HG03378 (cell line): Measurements from ENCODE around the gene BOK.
A peak's percentile ranks its signal among the peaks of the same experiment; 100 is the strongest.

Experiments
- ATAC-seq: cut with Tn5 transposase; IDR thresholded peaks from one replicate; pipeline ENCODE4 v1.9.1; 2021; ENCODE audit warnings: mild to moderate bottlenecking, moderate library complexity; ENCODE audit not compliant: unreplicated experiment

BOK gene

DNA sequence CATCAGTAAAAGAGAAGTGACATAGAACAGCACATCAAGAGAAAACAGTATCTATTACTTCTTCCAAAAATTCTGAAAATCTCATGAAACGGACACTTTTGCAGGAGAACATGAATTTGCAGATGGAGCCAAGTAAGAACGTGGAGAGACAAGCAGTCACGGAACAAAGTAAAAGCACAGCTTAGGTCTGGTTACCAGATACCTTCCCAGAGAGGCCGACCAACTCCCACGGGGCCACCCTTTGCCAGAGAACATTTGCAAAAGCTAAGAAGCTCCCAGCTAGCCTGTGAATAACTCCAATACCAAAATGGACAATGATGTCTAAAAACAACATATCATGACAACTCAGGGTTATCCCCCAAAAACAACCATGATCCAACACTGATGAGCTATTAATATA is 39.5 kb downstream of the BOK start:
- no peak for ATAC-seq

DNA sequence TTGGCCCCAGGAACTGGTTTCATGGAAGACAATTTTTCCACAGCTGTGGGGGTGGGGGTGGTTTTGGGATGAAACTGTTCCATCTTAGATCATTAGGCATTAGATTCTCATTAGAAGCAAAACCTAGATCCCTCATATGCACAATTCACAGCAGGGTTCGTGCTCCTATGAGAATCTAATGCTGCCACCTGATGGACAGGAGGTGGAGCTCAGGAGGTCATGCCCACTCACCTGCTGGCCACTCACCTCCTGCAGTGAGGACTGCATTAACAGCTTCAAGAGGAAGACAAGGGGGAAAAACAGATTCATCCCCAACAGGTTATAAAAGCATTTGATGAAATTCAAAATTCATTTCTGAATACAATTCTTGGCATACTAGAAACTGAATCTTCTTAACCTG is 39.9 kb downstream of the BOK start:
- ATAC-seq = no peak

DNA sequence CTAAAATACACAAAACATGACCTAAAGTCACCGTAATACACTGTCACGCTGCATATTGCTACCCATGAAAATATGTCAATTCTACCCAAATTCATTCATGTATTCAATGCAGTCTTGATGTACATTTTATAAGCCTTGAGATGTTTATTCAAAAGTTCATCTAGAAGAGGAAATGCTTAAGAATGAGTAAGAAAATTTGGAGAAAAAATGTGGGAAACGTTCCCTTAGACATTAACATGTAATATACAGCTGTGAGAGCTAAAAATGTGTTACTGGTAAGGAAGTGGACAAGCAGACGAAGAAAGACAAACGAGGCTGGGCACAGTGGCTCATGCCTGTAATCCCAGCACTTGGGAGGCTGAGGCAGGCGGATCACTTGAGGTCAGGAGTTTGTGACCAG is 41.1 kb downstream of the BOK start:
- ATAC-seq = no peak

DNA sequence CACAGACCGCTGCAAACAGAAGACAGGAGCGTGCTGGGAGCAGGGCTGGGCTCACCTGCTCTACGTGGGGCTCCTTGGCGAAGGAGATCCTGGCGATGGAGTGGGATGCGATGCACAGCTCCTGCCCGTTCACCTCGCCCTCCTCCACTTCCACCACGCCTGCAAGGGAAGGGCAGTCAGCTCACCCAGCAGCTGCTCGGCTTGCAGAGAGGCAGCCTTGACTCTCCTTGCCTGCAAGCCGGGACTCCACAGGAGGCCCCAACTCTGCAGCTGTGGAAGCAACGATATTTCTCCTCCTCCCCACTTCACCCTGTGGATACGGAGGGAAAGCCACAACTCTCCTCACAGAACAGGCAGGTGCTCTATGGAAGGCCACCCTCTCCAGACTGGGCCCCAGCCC is 43.3 kb downstream of the BOK start:
- ATAC-seq = no peak

DNA sequence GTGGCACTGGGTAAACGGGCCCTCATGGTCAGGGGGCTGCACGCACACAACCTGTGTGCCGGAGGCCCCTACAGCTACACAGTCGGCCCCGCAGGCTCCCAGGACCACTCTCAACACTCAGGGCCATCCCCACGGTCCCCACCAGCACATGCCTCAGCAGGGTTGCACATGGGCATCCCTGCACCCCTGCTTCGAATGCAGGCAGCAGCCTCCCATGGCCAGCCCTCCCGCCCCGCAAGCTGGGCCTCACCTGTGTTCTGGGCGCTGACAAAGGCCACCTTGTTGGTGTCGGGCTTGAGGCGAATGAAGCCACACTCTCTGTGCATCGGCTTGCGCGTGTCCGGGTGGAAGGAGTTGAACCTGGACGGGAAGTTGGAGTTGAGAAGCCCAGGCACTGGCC is 44.2 kb downstream of the BOK start:
- ATAC-seq = no peak

DNA sequence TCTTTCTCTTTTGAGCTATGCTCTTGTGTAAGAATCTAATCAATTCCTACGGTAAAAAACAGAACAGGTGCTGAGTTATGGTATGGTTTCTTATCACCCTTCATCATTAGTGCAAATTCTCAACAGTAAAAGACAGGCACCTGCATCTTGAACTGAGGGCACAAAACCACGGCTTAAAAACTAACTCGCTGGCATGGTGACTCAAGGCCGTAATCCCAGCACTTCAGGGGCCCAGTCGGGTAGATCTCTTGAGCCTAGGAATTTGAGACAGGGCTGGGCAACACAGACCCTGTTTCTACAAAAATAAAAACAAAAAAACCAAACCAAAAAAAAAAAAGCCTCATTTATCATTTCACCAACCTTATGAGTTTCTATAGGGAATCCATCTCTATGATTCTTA is 45.1 kb downstream of the BOK start:
- no peak for ATAC-seq

DNA sequence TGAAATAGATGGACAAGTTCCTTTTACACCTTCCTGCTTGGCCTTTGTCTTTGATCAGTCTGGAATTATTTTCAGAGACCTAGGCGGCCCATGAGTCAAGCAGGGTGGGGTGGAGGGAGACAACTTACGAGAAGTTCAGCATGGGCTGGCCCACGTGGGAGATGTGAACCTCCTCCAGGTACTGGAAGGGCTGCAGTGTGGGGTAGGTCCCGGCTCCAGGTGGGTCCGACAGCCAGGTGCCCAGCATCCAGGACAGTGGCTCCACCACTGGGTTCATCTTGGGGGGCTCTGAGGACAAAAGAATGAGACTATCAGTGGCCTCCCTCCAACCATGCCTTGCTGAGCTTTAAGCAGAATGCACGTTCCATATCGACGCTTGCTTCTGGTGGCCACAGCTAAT is 47.6 kb downstream of the BOK start:
- ATAC-seq = no peak

DNA sequence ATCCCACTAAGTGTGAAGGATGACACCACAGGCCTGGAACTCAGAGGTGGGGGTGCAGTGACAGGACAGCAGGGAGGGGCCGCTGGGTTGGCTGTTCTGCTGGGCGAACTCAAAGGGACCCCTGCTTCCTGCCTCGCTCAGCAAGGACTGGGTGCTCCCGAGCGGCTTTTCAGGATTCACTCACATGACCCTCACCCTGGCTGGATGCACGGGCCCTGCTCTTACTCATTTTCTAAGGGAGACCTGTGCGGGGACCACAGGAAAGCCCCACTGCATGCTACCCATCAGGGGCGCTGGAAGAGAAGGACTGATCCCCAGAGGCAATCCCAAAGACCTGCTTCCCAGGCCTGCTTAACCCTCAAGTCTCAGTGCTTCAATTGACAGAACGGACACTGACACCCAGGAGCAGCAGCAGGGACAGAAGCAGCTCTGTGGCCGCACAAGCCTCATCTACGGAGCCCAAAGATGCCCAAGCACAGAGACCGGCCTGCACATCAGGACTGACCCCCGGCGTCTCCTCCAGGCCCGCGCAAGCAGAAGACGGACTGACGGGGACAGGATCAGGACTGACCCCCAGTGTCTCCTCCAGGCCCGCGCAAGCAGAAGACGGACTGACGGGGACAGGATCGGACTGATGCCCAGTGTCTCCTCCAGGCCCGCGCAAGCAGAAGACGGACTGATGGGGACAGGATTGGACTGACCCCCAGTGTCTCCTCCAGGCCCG is 48.8 kb downstream of the BOK start:
- ATAC-seq = no peak

DNA sequence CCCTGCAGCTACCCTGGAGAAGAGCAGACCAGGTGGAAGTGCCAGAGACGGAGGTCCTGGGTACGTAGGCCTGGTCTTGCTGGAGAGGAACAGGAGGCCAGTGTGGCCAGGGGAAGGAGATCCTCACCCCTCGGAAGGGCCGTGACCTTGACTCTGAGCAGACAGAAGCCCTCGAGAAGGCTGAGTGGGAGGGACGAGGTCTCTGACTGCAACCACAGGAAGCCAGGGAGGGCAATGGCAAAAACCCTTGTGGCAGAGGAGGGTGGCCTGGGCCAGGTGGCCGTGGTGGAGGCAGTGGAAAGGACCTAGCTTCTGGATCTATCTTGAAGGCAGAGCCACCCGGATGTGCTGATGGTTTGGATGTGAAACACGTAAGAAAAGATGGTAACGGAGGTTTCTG is 50.3 kb downstream of the BOK start:
- ATAC-seq = no peak

DNA sequence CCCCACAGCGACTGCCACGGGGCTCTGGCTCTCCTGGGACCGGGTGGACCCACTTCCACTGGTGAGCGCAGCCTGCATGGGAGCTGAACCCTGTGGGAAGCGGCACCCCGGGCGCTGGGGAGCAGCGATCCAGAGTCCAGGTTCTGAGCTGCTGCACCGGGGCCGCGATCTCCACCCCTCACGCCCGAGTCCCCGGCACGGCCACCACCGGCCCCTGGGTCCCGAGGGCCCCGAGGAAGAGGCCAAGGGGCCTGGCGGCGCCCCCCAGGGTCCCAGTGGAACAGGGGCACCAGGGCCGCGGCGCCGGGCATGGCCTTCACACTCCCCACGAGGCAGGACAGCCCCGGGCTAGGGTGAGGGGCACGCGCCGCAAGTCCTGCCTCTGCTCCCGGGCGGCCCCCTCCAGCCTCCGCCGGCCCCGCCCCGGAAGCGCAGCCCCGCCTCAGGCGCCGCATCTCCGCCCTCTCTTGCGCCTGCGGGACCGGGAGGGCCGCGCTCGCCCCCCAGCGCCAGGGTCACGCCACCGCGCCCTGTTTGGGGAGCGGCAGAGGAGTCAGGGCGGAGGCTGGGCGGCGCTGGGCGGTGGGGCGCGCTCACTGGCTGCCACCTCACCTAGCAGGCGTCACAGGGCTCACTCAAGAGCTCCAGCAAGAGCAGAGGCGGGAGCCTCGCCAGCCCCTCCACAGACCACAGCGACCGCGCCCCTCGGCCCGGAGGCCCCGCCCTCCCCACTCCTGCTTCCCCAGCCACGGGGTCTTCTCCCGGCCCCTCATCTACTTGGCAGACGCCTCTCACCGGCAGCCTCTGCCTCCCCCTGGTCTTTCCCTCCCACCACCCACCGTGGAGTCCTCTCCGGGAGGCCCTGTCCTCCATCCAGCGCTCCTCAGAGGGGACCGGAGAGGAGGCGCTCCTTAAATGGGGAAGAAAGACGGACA is 51.6 kb downstream of the BOK start:
- ATAC-seq = peak; percentile 69

DNA sequence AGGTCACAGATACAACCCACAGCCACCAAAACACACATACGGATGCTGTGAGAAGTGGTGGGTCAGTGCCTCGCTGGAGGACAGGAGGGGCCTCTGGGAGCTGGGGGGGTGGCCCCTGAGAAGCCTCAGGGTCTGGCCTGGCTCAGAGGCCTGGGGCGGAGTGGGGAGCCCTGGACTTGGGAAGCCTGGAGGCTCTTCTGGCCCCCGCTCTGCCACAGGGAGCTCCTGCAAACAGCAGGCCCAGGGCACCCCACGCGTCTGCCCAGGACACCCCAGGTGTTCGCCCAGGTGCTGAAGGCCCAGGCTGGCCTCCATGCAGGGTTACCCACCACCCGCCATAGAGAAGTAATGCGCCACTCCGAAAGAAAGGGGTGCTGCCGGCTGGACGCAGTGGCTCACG is 52.5 kb downstream of the BOK start:
- ATAC-seq = no peak

DNA sequence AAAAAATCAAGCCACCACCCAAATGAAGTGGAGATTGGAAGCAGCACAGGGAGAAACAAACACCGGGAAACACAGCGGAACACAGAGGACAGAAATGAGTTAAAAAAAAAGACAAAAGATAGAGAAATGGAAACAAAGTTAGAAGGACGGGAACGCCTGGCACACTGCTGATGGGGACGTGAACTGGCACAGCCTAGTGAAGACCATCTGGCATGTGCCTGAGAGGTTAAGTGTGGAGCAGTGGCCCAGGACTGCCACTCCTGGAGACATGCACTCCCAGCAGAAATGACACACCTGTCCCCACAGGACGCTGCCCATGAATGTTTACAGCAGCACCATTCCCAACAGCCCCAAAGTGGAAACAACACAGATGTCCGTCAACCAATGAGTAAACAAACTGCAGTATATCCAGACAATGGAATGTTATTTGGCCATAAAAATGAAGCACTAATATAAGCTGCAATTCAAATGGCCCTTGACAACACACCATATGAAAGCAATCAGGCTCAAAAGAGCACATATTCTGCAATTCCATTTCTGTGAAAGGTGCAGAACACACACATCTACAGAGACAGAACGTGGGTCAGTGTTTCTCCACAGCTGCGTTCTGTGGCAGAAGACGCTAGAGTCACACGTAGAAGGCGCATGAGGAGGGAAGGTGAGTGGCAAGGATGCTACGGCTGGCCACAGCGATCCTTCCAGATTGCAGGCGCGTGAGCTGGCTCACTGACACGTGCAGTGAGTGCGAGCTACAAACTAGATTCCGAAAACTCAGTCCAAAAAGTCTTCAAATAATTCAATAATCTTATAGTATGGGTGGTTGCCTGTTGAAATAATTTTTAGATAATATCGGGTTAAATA is 53.8 kb downstream of the BOK start:
- no peak for ATAC-seq

DNA sequence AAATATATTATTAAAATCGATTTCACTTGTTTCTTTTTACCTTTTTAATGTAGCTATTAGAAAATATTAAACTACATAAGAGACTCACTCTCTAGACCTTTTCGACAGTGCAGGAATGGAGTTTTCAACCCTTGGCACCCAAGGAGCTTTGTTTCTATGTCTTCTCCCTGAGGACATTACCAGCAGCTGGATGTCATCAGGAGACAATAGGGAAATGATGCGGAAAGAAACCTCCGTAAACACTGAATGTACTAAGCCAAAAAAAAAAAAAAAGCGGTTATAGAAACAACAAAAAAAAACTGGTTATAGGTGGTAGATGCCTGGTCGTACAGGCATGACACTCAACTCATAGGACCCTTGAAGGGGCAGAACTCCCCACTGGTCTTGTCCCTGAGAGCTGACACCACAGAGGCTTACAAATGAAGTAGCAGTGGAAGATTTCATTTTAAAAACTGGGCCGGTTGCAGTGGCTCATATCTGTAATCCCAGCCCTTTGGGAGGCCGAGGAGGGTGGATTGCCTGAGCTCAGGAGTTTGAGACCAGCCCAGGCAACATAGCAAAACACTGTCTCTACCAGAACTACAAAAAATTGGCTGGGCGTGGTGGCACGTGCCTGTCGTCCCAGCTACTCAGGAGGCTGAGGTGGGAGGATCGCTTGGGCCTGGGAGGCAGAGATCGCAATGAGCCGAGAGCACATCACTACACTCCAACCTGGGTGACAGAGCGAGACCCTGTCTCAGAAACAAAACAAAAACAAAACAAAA is 54.7 kb downstream of the BOK start:
- ATAC-seq = no peak

DNA sequence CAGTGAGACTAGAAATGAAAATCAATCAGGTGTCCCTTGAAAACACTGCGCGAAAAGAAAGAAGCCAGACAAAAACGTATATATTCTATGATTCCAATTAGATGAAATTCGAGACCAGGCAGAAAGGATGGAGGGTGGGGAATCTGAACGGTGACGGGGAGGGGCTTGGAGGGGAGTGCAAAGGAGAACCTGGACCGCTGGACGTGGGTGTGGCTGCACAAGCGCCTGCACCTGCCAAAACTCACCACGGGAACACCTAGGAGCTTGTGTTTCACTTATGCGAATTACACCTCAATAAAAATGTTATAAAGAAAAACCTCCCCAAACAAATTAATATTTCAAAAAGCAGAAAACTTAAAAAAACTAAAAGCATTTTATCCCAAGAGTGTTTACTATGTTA is 56.5 kb downstream of the BOK start:
- no peak for ATAC-seq

DNA sequence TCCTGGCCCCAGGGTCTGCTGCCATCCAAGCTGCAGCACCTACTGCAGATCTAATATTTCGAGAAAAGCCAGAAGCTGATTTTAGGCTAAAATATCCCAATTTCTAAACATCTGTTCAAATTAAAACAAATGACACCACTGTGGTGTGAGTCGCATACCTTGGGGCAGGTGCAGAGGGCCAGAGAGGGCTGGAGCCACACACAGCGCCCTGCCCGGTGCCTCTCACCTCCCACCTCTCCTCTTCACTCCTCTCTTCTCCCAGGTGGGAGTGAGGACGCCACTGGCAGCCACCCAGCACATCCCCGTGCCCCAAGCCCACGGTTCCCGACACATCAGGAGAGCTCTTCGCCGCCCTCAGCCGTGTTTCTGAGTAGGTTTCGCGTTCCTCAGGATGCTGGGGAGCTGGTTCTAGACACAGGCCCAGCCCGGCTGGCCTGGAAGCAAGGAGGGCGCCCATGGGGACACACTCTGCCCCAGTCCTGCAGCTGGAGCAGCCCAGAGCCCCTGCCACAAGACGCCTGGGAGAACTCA is 57.0 kb downstream of the BOK start:
- no peak for ATAC-seq

DNA sequence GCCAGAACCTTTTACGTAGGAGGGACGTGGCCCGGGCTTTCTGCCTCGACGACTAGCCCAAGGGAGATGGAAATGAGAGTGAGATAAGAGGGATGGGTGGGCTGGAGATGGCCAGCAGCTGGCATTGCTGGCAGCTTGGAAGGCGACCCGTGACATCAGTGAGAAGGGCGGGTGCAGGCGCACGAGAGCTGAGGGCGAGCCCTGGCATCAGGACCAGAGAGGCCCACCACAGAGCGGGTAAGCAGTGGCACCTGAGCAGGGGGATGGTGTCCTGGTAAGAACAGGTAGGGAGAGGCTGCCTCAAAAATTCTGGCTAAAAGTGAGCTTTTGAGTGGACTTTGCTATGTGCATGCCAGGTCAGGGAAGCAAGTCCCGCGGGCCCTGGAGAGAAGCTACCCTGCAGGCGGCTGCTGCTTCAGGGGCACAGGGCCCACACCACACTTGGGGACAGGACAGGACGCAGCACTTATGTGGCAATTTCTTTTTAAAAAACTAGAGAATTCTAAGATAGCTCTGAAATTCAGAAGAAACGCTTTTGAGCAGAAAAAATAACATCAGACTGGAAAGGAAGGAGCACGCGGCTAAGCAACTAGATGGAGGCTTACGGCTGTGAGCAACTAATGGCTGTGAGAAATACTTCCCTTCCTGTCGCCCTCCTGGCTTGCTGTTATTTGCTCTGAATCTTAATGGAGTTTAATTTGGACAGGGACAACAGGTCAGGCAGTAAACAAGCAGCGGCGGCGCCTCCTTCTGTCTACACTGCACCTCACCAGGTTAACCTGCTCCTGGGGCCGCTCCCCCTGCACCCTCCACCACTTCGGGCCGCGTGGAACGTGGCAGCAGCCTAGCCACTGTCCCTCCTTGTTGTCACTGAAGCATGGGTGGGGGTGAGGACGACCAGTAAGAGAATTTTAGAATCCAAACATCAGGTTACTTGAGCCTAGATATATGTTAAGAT is 57.9 kb downstream of the BOK start:
- ATAC-seq = no peak

DNA sequence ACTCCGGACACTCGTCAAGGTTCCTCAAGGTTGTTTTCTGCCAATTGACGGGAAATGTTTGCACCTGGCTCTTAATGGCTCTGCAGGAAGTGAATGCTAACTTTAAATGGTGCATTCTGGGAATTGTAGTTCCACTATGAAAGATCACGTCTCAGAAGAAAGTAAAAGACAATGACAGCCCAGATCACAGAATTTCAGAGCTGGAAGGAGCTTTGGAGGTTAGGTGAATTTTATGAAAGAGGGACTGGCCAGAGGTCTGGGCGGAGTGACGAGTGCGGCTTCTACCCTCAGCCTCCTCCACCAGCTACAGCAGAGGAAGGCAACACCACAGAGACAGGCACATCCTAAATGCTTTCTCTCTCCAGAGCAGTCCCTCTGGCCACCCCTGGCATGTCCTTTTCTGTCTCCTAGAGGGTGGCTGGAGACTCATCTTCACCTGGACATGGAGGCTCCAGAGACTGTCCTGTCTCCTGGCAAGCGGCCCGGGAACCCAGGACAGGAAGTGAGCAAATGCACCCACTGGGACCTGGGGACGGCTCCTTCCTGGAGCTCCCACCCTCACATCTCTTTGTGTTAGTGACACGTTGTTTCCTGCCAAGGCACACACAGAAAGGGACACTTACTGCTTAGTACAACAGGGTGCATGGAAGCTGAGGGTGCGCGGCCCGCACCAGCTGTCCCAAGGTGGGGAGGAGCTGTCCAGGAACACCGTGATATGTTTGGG is 59.0 kb downstream of the BOK start:
- ATAC-seq = no peak

DNA sequence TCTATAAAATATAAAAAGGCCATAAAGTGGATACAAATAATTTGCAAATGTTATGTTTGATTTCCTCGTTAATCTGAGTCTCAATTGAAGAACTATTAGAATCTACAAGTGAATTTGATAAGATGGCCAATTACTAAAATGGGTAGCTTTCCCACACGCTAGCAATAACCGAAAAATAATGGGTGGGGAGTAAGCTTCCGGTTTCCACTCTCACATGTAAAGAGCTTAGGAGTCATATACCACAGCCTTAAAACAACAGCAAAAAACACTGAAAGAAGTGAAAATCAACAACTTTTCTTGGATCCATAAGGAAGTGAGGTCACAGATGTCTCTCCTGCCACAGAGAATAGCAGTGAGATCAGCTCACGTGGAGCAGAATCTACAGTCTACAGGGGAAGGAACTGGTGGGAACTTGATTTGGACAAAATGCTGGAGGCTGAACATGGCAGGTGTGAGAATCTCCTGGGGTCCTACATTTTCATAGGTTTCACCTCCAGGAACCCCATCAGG is 59.8 kb downstream of the BOK start:
- ATAC-seq = no peak
